GM13976 (cell line): ENCODE measurements around the gene DDX51.

Source experiments
- DNase-seq: peaks from one replicate; pipeline ENCODE4 v3.0.0; 2012; ENCODE audit warnings: low spot score
- in situ Hi-C: fragments of 300-500 bp; cut with MboI; formaldehyde crosslinking; loops from one replicate; pipeline ENCODE4 v1.12.0; 2022; ENCODE audit warnings: low sequenced_read_pairs, mixed read lengths, inconsistent platforms; ENCODE audit not compliant: unreplicated experiment
- TF ChIP-seq, protein P1 (sequence below): IDR thresholded peaks from 2 replicates; pipeline ENCODE4 v1.5.1; 2012; ENCODE audit warnings: borderline replicate concordance, mild to moderate bottlenecking; ENCODE audit not compliant: insufficient read depth; ENCODE audit errors: extremely low read depth, missing control alignments, control extremely low read depth

DDX51 gene

DNA sequence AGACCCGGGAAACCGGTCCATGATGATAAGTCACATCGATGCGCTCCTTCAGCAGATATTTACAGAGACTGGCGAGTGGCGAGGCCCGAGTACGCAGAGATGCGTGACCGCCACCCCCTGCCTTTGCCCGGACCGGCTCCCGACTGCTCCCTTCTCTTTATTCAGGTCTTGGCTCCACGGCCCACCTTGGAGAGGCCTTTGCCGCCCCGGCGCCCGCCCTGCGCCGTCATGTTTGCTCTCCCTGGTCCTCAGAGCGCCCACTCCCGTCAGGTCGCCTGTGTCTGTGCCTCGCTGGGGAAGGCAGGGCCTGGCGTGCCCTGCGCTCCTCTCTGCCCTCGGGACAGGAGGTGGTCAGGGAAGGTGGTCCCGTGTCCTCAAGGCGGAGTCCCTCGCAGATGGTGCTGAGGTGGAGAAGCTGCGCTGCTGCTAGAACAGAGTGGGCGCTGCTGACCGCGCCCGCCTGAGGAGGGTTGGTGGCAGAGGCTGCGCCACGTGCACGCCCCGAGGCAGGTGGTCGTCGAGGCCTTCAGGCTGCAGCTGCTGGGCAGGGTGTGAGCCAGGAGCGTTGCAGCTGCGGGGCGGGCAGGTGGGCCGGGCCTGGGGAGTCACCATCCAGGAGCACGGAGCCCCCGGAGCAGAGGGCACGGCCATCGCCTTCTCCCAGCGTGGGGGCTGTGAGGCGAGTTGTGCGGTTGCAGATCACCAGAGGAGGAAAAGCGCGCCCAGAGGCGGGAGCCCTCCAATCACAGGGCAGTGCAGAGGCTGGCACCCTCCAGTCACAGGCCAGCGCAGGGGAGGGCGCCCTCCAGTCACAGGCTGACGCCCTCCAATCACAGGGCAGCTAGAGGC is 27.2 kb downstream of the DDX51 start:
- TF ChIP-seq, protein P1, sequence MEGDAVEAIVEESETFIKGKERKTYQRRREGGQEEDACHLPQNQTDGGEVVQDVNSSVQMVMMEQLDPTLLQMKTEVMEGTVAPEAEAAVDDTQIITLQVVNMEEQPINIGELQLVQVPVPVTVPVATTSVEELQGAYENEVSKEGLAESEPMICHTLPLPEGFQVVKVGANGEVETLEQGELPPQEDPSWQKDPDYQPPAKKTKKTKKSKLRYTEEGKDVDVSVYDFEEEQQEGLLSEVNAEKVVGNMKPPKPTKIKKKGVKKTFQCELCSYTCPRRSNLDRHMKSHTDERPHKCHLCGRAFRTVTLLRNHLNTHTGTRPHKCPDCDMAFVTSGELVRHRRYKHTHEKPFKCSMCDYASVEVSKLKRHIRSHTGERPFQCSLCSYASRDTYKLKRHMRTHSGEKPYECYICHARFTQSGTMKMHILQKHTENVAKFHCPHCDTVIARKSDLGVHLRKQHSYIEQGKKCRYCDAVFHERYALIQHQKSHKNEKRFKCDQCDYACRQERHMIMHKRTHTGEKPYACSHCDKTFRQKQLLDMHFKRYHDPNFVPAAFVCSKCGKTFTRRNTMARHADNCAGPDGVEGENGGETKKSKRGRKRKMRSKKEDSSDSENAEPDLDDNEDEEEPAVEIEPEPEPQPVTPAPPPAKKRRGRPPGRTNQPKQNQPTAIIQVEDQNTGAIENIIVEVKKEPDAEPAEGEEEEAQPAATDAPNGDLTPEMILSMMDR = no peak
- in situ Hi-C loops = no loop called here
- DNase-seq = no peak

DNA sequence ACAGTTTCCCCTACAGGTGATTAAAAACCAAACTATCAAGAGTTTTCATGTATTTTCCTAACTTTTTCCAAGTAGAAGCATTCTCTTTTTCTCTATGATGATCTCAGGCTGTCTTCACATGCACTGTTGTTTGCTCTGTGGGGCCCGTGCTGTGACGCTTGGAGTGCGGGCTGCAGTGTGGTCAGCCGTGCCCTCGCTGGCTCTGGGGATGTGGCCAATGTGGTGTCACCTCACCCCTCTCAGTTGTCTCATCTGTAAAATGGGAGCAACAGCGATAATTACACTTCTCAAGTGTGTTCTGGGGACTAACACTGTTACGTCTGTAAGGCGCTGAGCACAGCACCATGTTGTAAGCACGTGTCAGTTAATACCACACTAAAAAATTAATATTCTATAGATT is 28.6 kb downstream of the DDX51 start:
- in situ Hi-C loops = no loop called here
- TF ChIP-seq, protein P1 = no peak
- DNase-seq = no peak

DNA sequence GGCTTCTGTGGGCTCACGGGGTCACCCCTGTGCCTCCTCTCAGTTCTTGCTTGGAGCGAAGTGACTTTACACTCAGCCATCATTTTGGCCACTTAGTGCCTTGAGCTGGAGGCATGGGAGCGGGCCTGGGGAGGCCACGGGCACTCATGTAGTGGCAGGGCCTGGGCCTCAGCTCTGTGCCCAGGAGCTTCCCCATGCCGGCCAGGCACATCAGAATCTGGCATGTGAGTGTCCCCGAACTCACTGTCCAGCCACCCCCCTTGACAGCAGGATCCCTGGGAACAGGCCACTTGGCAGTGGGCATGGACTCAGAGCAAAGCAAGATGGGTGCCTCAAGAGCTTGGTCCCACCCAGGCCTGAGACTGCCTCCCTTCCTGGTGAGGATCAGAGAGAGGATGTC is 29.5 kb downstream of the DDX51 start:
- TF ChIP-seq, protein P1 = no peak
- in situ Hi-C loops = no loop called here
- DNase-seq = no peak

GRCh38 chr12:132111654-132112304 is 32.3 kb downstream of the DDX51 start:
- no peak for DNase-seq
- in situ Hi-C loops = no loop called here
- TF ChIP-seq, protein P1 = no peak

DNA sequence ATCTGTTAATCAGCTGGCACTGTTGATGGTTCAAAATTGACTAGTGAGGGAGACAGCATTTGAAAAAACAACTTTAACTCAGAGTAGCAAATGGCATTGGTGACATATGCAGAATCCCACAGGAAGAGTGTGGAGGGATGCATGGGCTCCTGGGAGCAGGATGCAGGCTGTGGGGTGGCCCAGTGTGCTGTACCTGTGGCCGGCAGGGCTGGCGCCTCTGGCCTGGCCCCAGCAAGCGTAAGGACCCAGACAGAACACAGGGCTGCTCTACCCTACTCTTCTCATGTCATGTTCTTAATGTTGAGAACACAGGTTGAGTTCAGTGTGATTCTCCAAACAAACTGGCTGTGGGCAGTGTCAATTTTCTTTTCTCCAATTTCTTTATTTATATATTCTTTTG is 33.4 kb downstream of the DDX51 start:
- TF ChIP-seq, protein P1 = no peak
- in situ Hi-C loops = no loop called here
- DNase-seq = no peak

GRCh38 chr12:132109741-132110140 is 34.4 kb downstream of the DDX51 start:
- in situ Hi-C loops = no loop called here
- TF ChIP-seq, protein P1 = no peak
- DNase-seq = no peak
